Measurements from ENCODE around the gene NXPE1. TPM values are rescaled to one million over a fixed set of nuclear protein-coding genes. Genes with fewer than 3 reads are reported as not detected.

The NXPE1 gene
- not detected for total RNA-seq

GRCh38 chr11:114559425-114560310 lies at the start of gene NXPE1:
TSS of gene NXPE1 (minus strand) at chr11:114559881. CDS start at chr11:114551201, 8,680 bp downstream.

GRCh38 chr11:114595571-114595970 lies 35.9 kb upstream of the NXPE1 start, which contains the start of gene NXPE4:
TSS of gene NXPE4 (minus strand) at chr11:114595786. CDS start at chr11:114594759, 1,027 bp downstream.

Other genes with a start within 250 kb of the NXPE1 start
- 1 to 10 TPM; 6.3 to 9.4 TPM for gene C11orf71, start 159.4 kb downstream of the NXPE1 start, total RNA-seq
- 10 to 100 TPM; 30.4 to 39.9 TPM for gene RBM7, start 159.2 kb downstream of the NXPE1 start, total RNA-seq
- gene REXO2, start 120.4 kb downstream of the NXPE1 start, total RNA-seq, result 100 to 1,000 TPM; 103 to 106 TPM
- not detected for gene NXPE4, start 35.9 kb upstream of the NXPE1 start, total RNA-seq
- gene NXPE2, start 118.6 kb upstream of the NXPE1 start, total RNA-seq, result not detected

Data from activated naive CD4-positive, alpha-beta T cell treated with anti-CD3 and anti-CD28 coated beads, Interleukin-2, amount 10 ng/mL, durations not matched to agents 5 hours and 36 hours (primary cell).